ENCODE results near the gene SIX3.

- TF ChIP-seq CTCF (IDR thresholded peaks at IDR 0.05; ENCODE audit: extremely low read depth in 1 of 2, insufficient read depth in 1 of 2, low read depth in 1 of 2, low read length in 2 of 2) (no peak), POLR2A (IDR thresholded peaks at IDR 0.05; ENCODE audit: low read depth, low read length) (no peak), MAX (IDR thresholded peaks at IDR 0.05; ENCODE audit: insufficient read depth, insufficient read length) (no peak), MYC (IDR thresholded peaks at IDR 0.05; ENCODE audit: low read depth, low read length) (no peak), JUN (IDR thresholded peaks at IDR 0.05; ENCODE audit: borderline replicate concordance, insufficient read depth, insufficient read length, low read depth) (no peak), EZH2 (IDR thresholded peaks at IDR 0.05; ENCODE audit: borderline replicate concordance, low read depth, low read length, severe bottlenecking) (no peak), GATA2 (IDR thresholded peaks at IDR 0.05; ENCODE audit: insufficient read depth, insufficient read length, low read depth, low read length) (no peak), POLR2AphosphoS5 (IDR thresholded peaks at IDR 0.05; ENCODE audit: insufficient read depth, low read depth, low read length) (no peak)
These were observed 19.4 kb downstream of the SIX3 start for GRCh38 chr2:44960871-44961270.
